ENCODE results near the gene GTF2I. TPM values are rescaled to one million over a fixed set of nuclear protein-coding genes. Genes with fewer than 3 reads are reported as not detected.
A peak's percentile ranks its signal among the peaks of the same experiment; 100 is the strongest.
"Not testable (repeated sequence)": the region's sequence is repeated elsewhere in the genome, so short reads cannot be mapped to it uniquely, and the experiment has no call there.

The GTF2I gene
- total RNA-seq, result 67.9 TPM

DNA sequence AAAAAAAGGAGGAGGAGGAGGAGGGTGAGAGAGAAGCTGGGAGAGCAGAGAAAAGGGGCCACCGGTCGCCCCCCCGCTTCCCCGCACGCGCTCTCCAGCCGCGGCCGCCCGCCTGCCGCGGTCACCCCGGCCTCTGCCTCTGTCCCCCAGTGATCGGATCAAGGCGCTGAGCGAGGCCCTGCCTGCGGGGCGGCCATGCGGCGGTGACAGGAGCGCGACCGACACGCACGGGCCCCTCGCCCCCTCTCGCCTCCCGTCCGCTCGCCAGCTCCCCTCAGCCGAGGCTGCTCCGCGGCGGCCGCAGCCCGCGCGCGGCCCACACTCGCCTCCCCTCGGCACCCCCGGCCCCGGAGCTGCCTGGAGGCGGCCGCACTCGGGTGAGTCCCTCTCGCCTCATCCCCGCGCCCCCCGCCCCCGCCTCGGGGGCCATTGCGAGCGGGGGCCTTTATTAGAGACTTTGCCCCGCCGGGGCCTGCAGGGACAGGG, at the start of gene GTF2I:
GTF2I (plus strand) TSS at position 27 of the 486 bp plus-strand sequence. CDS start 31,411 bp downstream, outside the sequence.
- DNase-seq (ENCODE audit: low read depth in 2 of 3, low spot score in 2 of 3), result no peak

DNA sequence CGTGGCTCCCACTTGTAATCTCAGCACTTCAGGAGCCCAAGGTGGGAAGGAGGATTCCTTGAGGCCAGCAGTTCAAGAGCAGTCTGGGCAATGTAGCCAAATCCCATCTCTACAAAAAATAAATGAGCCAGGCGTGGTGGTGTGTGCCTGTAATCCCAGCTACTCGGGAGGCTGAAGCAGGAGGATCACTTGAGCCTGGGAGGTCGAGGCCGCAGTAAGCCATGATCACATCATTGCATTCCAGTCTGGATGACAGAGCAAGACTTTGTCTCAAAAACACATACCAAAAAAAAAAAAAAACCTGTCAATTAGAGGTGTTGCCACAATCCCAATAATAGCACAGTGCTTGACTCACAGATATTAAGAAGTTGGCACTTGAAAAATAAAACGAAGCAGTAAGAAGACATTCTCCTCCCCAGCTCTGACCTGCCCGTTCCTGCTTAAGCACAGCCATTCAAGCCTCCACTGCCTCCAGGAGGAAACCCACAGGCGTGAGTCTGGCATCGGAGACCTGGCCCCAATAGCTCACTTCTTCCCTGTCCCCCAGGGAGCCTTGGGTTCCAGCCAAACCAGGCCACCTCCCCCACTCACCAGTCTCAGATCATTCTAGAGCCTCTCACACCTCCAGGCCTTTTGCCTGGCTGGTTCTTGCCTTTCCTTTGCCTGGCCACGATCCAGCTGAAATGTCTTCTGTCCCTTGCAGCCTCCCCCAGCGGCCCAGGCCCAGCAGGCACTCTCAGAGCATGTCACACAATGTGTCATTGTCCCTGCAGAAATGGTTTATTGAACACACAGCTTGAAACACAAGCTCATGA, 45.3 kb upstream of the GTF2I start:
- DNase-seq (ENCODE audit: low read depth in 2 of 3, low spot score in 2 of 3), result peak in 1 of 3 donors; percentile 31

DNA sequence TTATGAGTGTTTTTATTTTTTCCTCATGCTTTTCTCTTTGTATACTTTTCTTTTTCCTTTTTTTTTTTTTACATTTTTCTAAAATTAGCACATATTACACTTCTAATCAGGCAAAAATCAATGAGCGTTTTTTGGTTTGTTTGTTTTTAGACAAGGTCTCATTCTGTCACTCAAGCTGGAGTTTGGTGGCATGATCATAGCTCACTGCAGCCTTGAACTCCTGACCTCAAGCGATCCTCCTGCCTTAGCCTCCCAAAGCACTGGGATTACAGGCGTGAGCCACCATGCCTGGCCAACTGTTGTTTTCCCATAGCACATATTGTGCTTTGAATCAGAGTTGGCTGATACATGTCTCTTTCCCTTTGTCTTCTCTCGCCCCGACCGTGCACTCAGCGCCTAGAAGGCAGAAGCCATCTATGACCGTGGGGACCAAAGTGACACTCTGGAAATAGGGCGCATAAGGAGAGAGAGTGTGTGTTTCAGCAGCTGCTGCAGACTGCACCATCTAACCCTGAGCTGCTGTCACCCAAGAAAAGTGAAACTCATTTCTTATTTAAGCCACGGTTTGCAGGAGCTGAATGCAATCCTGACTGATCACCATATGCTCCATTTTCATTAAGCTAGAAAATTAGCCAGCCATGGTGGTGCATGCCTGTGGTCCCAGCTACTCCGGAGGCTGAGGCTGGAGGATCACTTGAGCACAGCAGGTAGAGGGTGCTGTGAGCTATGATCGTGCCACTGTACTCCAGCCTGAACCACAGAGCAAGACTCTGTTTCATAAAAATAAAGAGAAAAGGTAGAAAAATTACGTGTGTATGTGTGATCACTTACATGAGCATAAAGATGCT, 41.4 kb upstream of the GTF2I start:
- DNase-seq (ENCODE audit: low read depth in 2 of 3, low spot score in 2 of 3), result peak in 1 of 3 donors; percentile 6

DNA sequence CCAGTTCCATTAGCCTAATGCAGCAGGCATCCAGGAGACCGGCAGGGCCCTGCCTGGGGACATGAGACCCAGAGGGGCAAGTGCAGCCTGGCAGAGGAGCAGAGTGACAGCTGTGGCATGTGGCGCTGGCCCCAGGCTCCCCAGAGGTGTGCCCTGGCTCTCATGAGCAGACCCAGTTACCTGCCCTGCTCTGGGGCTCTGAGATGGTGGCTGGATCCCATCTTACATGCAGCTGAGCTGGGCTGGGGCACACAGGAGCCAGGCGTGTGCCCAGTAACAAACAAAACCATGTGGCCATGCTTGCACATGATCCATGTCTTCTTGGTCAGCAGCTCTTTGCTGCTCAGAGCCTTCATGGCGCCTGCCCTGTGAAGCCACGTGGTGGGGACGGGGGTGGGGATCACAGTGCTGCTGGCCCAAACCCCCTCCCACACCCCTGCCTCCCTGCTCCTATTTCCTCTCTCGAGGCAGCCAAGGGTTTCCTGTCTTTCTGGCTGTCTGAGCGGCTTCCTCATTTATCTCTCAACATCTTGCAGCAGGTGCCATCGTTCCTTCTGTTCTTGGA, 40.3 kb upstream of the GTF2I start:
- peak in 1 of 3 donors; percentile 25 for DNase-seq (ENCODE audit: low read depth in 2 of 3, low spot score in 2 of 3)

DNA sequence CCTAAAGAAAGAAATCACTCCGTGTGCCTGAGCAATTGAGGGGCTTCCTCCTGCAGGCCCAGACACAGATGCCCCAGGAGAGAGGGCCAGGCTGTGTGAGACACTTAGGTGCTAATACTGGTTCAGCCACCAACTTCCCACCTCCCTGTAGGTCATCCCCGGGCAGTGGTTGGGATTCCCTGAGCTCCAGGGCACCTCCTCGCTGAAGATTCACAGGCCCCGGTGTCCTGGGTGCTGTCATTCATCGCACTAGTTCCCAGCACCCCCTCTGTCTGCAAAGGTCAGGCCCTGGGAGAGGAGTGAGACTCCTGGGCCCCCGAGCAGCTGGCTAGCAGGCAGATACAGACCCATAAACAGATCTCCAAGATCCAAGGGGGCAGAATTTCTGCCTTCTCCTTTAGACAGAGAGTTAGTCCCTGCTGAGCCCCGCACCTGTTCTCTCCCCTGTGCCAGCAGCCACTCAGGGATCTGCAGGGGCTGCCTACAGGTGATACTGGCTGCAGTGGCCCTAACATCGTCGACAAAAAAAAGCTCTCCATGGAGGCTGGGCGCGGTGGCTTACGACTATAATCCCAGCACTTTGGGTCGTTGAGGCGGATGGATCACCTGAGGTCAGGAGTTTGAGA, 38.2 kb upstream of the GTF2I start:
- no peak for DNase-seq (ENCODE audit: low read depth in 2 of 3, low spot score in 2 of 3)

DNA sequence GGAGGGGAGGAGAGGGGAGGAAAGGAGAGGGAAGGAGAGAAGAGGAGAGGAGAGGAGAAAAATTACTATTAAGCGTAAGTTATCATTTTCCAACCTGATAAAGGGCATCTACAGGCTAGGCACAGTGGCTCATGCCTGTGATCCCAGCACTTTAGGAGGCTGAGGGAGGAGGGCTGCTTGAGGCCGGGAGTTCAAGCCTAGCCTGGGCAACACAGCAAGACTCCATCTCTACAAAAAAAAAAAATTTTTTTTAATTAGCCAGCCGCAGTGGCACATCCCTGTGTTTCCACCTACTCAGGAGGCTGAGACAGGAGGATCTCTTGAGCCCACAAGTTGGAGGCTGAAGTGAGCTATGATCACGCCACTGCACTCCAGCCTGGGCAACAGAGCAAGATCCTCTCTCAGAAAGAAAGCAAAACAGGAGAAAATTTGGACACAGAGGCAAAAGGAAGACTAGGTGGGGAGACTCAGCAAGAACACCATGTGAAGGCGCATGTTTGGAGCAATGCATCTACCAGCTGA, 35.2 kb upstream of the GTF2I start:
- DNase-seq (ENCODE audit: low read depth in 2 of 3, low spot score in 2 of 3), result no peak

DNA sequence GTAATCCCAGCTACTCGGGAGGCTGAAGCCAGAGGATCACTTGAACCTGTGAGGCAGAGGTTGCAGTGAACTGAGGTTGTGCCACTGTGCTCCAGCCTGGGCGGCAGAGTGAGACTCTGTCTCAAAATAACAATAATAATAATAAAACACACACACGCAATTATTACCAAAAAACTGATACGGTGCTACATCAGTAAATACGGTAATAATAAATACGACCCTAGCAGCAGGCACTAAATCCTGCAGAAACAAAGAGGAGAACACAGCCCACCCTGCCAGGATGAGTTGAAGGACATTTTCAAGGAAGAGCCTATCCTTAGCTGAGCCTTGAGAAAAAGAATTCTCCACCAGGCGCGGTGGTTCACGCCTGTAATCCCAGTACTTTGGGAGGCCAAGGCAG, 34.4 kb upstream of the GTF2I start:
- DNase-seq (ENCODE audit: low read depth in 2 of 3, low spot score in 2 of 3), result no peak

DNA sequence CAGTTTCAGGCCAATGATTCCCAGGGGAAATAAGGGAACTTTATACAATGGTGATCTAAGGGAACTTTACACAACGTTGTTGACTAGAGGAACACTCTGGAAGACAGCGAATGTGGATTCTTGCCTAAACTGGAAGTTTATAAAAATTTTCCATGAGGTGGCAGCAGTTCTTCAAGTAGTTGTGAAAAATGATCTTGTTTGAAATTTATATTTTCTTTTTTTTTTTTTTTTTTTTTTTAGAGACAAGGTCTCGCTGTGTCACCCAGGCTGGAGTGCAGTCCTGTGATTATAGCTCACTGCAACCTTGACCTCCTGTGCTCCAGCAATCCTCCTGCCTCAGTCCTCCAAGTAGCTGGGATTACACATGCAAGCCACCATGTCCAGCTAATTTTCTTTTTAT, 32.1 kb upstream of the GTF2I start:
- peak in 2 of 3 donors; percentile 50 to 64 for DNase-seq (ENCODE audit: low read depth in 2 of 3, low spot score in 2 of 3)

DNA sequence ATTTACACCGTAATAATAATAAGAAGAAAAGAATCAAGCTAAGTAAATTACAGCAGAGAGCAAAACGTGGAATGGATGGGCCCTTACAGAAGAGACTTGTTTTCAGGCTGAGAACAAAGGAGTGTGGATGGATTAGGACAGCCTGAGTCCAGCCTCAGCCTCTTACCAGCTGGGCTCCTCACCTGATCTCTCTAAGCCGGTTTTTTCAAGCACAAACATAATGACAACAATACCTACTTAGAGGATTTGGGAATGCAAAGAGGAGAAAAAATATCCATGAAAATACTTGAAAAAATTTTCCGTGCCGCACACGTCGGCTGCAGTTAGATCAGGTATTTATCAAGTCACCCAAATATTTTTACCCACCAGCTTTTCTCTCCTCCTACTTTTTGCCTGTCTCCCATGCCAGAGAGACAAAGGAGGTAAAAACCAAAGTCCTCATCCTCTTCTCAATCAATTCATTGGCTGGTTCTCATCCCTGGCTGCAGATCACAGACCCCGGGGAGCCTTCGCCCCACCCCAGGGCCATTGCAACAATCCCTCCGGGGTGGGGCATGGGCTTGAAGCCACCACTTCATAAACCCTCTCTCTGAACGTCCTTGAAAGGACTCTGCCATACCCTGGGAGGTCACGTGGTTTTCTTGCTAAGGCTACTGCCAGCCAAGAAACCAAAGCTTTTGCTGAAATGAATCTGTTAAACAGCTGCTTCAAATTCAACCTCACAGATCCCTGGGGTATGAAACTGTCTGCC, 29.7 kb upstream of the GTF2I start:
- no peak for DNase-seq (ENCODE audit: low read depth in 2 of 3, low spot score in 2 of 3)

DNA sequence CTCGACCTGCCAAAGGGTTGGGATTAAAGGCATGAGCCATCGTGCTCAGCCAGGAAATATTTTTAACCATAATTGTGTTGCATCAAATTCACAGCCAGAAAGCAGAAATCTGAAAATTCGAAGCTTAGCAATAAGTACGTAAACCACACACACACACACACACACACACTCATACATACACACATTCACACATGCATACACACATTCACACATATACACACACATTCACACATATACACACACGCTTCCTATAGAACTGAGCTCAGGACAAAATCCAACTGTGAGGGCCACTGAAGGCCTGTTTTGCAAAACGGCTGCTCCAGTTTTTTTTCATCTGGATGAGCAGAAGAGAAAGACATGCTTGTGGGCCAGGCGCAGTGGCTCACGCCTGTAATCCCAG, 25.0 kb upstream of the GTF2I start:
- DNase-seq (ENCODE audit: low read depth in 2 of 3, low spot score in 2 of 3), result no peak

DNA sequence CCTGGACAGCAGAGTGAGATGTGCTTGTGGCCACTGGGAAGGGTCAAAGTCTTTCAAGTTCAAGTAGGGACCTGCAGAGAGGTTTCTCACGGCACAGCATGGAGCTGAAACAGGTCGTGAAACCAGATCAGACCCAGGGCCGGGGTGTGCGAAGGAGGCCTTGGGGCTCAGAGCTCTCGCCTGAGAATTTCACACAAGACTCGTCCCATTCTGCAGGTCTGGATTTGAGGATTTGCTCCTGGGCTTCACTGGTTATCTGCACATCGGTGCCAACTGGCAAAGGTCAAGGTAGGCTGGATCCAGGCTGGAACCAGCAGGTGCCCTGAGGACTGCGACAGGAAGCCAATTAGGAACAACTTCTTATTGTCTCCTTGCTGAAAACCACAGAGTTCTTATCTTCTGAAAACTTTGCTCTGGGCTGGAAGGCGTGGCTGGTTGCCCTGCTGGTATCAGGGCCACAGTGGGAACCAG, 24.0 kb upstream of the GTF2I start:
- no peak for DNase-seq (ENCODE audit: low read depth in 2 of 3, low spot score in 2 of 3)

DNA sequence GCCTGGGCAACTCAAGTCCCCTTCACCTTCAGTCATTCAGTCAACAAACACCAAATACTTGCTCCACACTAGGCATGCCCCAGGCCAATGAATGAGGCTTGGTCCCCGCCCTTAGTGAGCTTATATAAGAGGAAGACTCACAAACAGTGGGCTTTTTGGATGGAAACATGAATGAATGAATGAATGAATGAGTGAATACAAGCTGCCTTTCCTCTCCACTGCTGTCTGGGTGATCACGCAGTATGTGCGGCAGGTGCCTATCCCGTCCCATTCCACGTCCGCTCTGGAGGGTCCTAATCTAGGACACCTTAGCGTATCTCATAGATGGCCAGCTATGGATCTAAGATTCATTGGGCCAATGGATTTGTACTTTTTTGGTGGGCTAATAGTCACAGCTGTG, 19.8 kb upstream of the GTF2I start:
- no peak for DNase-seq (ENCODE audit: low read depth in 2 of 3, low spot score in 2 of 3)

DNA sequence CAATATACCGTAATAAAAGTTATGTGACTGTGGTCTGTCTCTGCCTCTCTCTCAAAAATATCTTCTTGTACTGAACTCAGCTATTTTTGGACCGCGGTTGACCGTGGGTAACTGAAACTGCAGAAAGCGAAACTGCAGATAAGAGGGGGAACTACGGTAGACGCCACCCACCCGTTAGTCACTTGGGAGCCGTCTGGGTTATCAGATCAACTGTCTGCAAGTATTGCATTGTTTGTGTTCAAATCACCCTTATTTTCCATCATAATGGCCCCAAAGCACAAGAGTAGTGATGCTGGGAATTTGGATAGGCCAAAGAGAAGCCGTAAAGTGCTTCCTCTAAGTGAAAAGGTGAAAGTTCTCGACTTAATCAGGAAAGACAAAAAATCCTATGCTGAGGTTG, 7.5 kb upstream of the GTF2I start:
- DNase-seq (ENCODE audit: low read depth in 2 of 3, low spot score in 2 of 3), result peak in 2 of 3 donors; percentile 61 to 68

DNA sequence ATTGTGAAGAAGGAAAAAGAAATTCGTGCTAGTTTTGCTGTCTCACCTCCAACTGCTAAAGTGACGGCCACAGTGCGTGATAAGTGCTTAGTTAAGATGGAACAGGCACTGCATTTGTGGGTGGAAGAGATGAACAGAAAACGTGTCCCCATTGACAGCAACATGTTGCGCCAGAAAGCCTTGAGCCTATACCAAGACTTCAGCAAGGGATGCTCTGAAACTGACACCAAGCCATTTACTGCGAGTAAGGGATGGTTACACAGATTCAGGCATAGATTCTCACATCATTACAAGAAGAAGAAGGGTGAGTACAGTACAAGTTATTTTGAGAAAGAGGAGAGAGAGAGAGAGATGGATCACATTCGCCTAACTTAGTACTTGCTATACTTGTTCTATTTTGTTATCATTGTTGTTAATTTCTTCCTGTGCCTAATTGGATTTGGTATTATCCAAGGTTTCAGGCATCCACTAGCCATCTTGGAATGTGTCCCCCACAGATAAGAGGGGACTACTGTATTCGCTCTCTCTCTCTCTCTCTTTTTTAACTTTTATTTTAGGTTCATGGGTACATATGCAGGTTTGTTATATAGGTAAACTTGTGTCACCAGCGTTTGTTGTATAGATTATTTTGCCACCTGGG, 6.9 kb upstream of the GTF2I start:
- DNase-seq (ENCODE audit: low read depth in 2 of 3, low spot score in 2 of 3), result not testable (repeated sequence)

DNA sequence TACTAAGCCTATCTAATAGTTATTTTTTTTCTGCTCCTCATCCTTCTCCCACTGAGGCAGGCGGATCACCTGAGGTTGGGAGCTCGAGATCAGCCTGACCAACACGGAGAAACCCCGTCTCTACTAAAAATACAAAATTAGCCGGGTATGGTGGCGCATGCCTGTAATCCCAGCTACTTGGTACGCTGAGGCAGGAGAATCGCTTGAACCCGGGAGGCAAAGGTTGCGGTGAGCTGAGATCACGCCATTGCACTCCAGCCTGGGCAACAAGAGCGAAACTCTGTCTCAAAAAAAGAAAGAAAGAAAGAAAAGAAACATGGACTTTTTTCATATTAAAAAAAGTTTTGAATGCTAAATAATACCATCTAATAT, 6.4 kb upstream of the GTF2I start:
- not testable (repeated sequence) for DNase-seq (ENCODE audit: low read depth in 2 of 3, low spot score in 2 of 3)

DNA sequence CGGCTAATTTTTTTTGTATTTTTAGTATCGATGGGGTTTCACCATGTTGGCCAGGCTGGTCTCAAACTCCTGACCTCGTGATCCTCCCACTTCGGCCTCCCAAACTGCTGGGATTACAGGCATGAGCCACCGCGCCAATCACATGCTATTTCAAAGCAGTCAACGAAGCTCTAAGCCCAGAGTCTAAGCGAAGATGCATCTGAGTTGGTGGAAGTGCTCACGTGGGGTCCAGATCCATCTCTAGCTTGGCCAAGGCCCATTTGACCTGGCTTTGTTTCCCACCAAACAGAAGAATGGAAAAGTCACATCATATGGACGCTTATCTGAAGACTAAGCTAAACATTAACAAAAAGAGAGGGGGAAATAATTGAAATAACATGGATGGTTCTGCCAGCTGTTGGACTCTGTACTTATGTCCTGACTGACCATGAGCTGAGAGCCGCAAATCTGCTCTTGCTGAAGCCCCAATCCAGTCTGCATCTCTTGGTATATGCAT, 3.8 kb upstream of the GTF2I start:
- no peak for DNase-seq (ENCODE audit: low read depth in 2 of 3, low spot score in 2 of 3)

DNA sequence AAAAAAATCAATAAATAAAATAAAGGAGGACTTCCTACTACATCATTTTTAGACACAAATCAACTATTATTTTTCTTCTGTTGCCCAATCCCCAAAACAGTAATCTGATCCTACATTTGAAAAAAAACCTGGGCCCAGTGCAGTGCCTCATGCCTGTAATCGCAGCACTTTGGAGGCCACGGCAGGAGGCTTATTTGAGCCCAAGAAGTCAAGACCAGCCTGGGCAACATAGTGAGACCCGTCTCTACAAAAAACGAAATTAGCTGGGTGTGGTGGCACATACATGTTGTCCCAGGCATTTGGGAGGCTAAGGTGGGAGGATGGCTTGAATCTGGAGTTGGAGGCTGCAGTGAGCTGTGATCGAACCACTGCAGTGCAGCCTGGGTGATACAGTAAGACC, 2.7 kb upstream of the GTF2I start:
- DNase-seq (ENCODE audit: low read depth in 2 of 3, low spot score in 2 of 3), result no peak

DNA sequence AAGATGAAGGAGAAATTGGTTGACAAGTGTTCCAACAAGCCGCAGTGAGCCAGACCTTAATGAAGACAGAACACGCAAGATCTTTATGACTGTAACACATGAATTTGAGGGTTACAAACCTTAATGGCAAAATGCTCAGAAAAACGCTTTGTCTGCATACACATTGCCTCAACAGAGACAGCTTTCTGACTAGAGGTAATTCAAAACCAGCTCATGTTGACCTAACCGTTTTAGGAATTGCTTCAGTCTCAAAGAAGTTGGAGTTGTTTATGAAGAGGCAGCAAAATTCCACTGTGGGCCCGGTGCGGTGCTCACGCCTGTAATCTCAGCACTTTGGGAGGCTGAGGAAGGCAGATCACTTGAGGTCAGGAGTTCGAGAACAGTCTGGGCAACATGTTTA, 2.2 kb upstream of the GTF2I start:
- no peak for DNase-seq (ENCODE audit: low read depth in 2 of 3, low spot score in 2 of 3)

DNA sequence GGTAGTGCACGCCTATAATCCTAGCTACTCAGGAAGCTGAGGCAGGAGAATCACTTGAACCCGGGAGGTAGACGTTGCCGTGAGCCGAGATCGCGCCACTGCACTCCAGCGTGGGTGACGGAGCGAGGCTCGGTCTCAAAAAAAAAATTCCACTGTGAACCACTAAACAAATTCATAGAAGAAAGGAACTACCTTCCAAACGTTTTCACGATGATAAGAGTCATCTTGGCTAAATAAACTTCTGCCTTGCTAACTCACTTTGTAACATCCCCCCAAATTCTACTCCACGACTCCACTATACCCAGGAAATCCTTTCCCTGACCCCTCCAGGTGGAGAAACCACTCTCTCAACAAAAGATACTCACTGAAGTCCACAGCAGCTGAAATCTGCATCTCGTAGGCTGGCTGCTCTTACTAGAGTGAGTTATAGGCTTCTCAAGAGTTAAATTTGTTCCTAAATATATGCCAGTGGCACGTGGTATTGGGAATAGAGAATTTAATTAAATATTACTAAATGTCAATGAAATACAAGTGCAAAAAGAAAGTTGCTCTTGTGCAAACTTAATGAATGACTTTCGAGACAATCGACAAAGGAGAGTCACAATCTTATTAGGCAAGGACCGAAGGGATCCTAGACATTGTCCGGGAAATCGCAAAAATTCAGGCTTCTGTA, 1.6 kb upstream of the GTF2I start:
- peak in 1 of 3 donors; percentile 20 for DNase-seq (ENCODE audit: low read depth in 2 of 3, low spot score in 2 of 3)

Measured in hematopoietic multipotent progenitor cell (in vitro differentiated cells).